Ishikawa (cell line): ENCODE data around the gene SERPINA3.

Source experiments
- CEBPB ChIP-seq: IDR thresholded peaks from 2 replicates; pipeline ENCODE4 v1.6.1; 2012
- EP300 ChIP-seq: IDR thresholded peaks from 2 replicates; pipeline ENCODE4 v1.6.1; 2012; ENCODE audit warnings: borderline replicate concordance
- FOXM1 ChIP-seq: IDR thresholded peaks from 2 replicates; pipeline ENCODE4 v1.6.1; 2012; ENCODE audit warnings: low read depth, borderline replicate concordance
- RAD21 ChIP-seq: IDR thresholded peaks from 2 replicates; pipeline ENCODE4 v1.6.1; 2012; ENCODE audit warnings: low read depth
- ZBTB7A ChIP-seq: IDR thresholded peaks from 2 replicates; pipeline ENCODE4 v1.6.1; 2012; ENCODE audit warnings: low read depth

DNA sequence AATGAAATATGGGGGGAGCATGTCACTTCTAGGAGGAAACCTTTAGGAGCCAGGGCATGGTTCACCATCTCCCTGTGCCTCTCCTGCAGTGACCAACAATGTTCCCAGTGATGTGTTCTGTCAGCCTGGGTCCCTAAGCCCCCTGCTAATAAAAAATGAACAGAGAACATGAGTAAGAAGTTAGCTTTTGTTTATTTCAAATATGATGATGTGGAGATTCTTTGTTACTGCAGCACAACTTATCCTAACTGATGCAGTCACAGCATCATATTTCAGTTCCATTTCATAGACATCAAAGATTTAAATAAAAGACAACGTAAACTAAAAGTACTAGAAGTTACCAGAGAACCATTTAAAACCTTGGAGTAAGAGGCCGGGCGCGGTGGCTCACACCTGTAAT, 43.9 kb downstream of the SERPINA3 start:
- TF ChIP-seq FOXM1 (no peak), RAD21 (no peak), CEBPB (no peak), EP300 (no peak), ZBTB7A (no peak)
